Neural cell (in vitro differentiated cells): ENCODE data around the gene LRRC4B. TPM values are rescaled to one million over a fixed set of nuclear protein-coding genes. Genes with fewer than 3 reads are reported as not detected.
"Not testable (repeated sequence)": the region's sequence is repeated elsewhere in the genome, so short reads cannot be mapped to it uniquely, and the experiment has no call there.

Experiments
- H2AFZ ChIP-seq: fragments of 200-600, 300-800 bp; sonication (generic), shearing (Covaris generic); 2 replicates; pipeline ENCODE4 v1.6.0; 2014; ENCODE audit warnings: low read depth, mild to moderate bottlenecking, antibody characterized with exemption, low read length, moderate library complexity
- H3F3A ChIP-seq: fragments of 200-600 bp; shearing (Covaris generic); 2 replicates; pipeline ENCODE4 v1.6.1; 2016; ENCODE audit warnings: mild to moderate bottlenecking, moderate library complexity, mixed read lengths, antibody characterized with exemption, low read length; ENCODE audit not compliant: insufficient read depth, poor library complexity, severe bottlenecking
- H3K27ac ChIP-seq: fragments of 200-600, 300-800 bp; sonication (generic), shearing (Covaris generic); 2 replicates; pipeline ENCODE4 v1.5.1; 2014; ENCODE audit warnings: mild to moderate bottlenecking, low read length, moderate library complexity
- H3K27me3 ChIP-seq: fragments of 300-800, 200-600 bp; sonication (generic), shearing (Covaris generic); 2 replicates; pipeline ENCODE4 v1.6.0; 2014; ENCODE audit warnings: mild to moderate bottlenecking, low read depth, low read length, moderate library complexity; ENCODE audit not compliant: insufficient read depth
- H3K36me3 ChIP-seq: fragments of 300-800, 200-600 bp; sonication (generic), shearing (Covaris generic); 2 replicates; pipeline ENCODE4 v1.5.1; 2014; ENCODE audit warnings: mild to moderate bottlenecking, antibody characterized with exemption, low read length, moderate library complexity; ENCODE audit not compliant: insufficient read depth
- H3K4me2 ChIP-seq: fragments of 300-800, 200-600 bp; sonication (generic), shearing (Covaris generic); 2 replicates; pipeline ENCODE4 v1.6.0; 2014; ENCODE audit warnings: mild to moderate bottlenecking, low read length
- H3K4me3 ChIP-seq: fragments of 300-800, 200-600 bp; sonication (generic), shearing (Covaris generic); 2 replicates; pipeline ENCODE4 v1.5.1; 2014; ENCODE audit warnings: mild to moderate bottlenecking, low read length, moderate library complexity
- H3K79me2 ChIP-seq: fragments of 200-600 bp; shearing (Covaris generic); replicated peaks from 2 replicates; pipeline ENCODE4 v1.6.0; 2014; ENCODE audit warnings: mild to moderate bottlenecking, low read length, moderate library complexity; ENCODE audit not compliant: insufficient read depth
- H3K9ac ChIP-seq: fragments of 300-800, 200-600 bp; sonication (generic), shearing (Covaris generic); 2 replicates; pipeline ENCODE4 v1.6.1; 2016; ENCODE audit warnings: mild to moderate bottlenecking, low read length, mixed read lengths
- H3K9me2 ChIP-seq: fragments of 200-600 bp; shearing (Covaris generic); 2 replicates; pipeline ENCODE4 v1.6.1; 2016; ENCODE audit warnings: mild to moderate bottlenecking, low read length, mixed read lengths; ENCODE audit not compliant: insufficient read depth
- H3K9me3 ChIP-seq: fragments of 200-600, 300-800 bp; sonication (generic), shearing (Covaris generic); 2 replicates; pipeline ENCODE4 v1.6.1; 2016; ENCODE audit warnings: mild to moderate bottlenecking, mixed run types, low read length, moderate library complexity, mixed read lengths
- H4K20me1 ChIP-seq: fragments of 200-600 bp; shearing (Covaris generic); 2 replicates; pipeline ENCODE4 v1.6.1; 2016; ENCODE audit warnings: mild to moderate bottlenecking, mixed run types; ENCODE audit not compliant: insufficient read depth
- EP300 ChIP-seq: fragments of 450-650 bp; conservative IDR thresholded peaks from 2 replicates; pipeline ENCODE4 v1.6.1; 2014; ENCODE audit warnings: antibody characterized with exemption, mild to moderate bottlenecking, moderate library complexity; ENCODE audit not compliant: poor library complexity, severe bottlenecking
- EZH2 ChIP-seq: fragments of 200-600, 300-800 bp; shearing (Covaris generic), sonication (generic); IDR thresholded peaks from 2 replicates; pipeline ENCODE4 v1.6.1; 2014; ENCODE audit warnings: antibody characterized with exemption, low read length, borderline replicate concordance, mild to moderate bottlenecking; ENCODE audit not compliant: insufficient read depth, poor library complexity, severe bottlenecking
- MXI1 ChIP-seq: fragments of 450-650 bp; conservative IDR thresholded peaks from 2 replicates; pipeline ENCODE4 v1.6.1; 2014; ENCODE audit warnings: antibody characterized with exemption, mild to moderate bottlenecking; ENCODE audit not compliant: poor library complexity, severe bottlenecking
- POLR2AphosphoS5 ChIP-seq: IDR thresholded peaks from 2 replicates; pipeline ENCODE4 v1.6.1; 2012
- RAD21 ChIP-seq: fragments of 450-650 bp; conservative IDR thresholded peaks from 2 replicates; pipeline ENCODE4 v1.6.1; 2014; ENCODE audit warnings: antibody characterized with exemption, mild to moderate bottlenecking, moderate library complexity
- SMC3 ChIP-seq: fragments of 450-650 bp; conservative IDR thresholded peaks from 2 replicates; pipeline ENCODE4 v1.6.1; 2014; ENCODE audit warnings: antibody characterized with exemption, mild to moderate bottlenecking, moderate library complexity; ENCODE audit not compliant: poor library complexity
- TAF1 ChIP-seq: IDR thresholded peaks from 2 replicates; pipeline ENCODE4 v1.6.1; 2012; ENCODE audit warnings: low read depth
- polyA plus RNA-seq: library from polyadenylated mRNA; depleted of rRNA; stranded (reverse); fragments of >200 nt; gene quantifications from 2 replicates; pipeline ENCODE4 v1.2.3, GENCODE V29; 2014
- TF ChIP-seq, protein P1 (sequence below): fragments of 450-650 bp; IDR thresholded peaks from 2 replicates; pipeline ENCODE4 v1.5.1; 2014; ENCODE audit warnings: antibody characterized with exemption, mild to moderate bottlenecking, moderate library complexity; ENCODE audit not compliant: poor library complexity, severe bottlenecking
- TF ChIP-seq, protein P2 (sequence below): IDR thresholded peaks from 2 replicates; pipeline ENCODE4 v1.6.1; 2012; ENCODE audit warnings: borderline replicate concordance

LRRC4B gene
- polyA plus RNA-seq, 1 donor from 2014 or later, result 83.1 TPM

- Histone ChIP-seq H2AFZ (no peak overlapping the region), H3K4me3 (no peak overlapping the region), H3K79me2 (peaks cover 21% of the 10 kb centered on the region), H3K36me3 (no peaks in the 10 kb centered on the region), H4K20me1 (no peaks in the 10 kb centered on the region), H3K9ac (no peak overlapping the region), H3K9me3 (no peaks in the 10 kb centered on the region), H3K4me2 (no peak overlapping the region), H3K27ac (no peak overlapping the region), H3K27me3 (no peaks in the 10 kb centered on the region), H3K9me2 (no peaks in the 10 kb centered on the region), H3F3A (peaks cover 3% of the 10 kb centered on the region)
- TF ChIP-seq EZH2, result no peak
- TF ChIP-seq MXI1, result no peak
- TF ChIP-seq, protein P1, sequence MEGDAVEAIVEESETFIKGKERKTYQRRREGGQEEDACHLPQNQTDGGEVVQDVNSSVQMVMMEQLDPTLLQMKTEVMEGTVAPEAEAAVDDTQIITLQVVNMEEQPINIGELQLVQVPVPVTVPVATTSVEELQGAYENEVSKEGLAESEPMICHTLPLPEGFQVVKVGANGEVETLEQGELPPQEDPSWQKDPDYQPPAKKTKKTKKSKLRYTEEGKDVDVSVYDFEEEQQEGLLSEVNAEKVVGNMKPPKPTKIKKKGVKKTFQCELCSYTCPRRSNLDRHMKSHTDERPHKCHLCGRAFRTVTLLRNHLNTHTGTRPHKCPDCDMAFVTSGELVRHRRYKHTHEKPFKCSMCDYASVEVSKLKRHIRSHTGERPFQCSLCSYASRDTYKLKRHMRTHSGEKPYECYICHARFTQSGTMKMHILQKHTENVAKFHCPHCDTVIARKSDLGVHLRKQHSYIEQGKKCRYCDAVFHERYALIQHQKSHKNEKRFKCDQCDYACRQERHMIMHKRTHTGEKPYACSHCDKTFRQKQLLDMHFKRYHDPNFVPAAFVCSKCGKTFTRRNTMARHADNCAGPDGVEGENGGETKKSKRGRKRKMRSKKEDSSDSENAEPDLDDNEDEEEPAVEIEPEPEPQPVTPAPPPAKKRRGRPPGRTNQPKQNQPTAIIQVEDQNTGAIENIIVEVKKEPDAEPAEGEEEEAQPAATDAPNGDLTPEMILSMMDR, result no peak
- no peak for TF ChIP-seq POLR2AphosphoS5
- TF ChIP-seq, protein P2, sequence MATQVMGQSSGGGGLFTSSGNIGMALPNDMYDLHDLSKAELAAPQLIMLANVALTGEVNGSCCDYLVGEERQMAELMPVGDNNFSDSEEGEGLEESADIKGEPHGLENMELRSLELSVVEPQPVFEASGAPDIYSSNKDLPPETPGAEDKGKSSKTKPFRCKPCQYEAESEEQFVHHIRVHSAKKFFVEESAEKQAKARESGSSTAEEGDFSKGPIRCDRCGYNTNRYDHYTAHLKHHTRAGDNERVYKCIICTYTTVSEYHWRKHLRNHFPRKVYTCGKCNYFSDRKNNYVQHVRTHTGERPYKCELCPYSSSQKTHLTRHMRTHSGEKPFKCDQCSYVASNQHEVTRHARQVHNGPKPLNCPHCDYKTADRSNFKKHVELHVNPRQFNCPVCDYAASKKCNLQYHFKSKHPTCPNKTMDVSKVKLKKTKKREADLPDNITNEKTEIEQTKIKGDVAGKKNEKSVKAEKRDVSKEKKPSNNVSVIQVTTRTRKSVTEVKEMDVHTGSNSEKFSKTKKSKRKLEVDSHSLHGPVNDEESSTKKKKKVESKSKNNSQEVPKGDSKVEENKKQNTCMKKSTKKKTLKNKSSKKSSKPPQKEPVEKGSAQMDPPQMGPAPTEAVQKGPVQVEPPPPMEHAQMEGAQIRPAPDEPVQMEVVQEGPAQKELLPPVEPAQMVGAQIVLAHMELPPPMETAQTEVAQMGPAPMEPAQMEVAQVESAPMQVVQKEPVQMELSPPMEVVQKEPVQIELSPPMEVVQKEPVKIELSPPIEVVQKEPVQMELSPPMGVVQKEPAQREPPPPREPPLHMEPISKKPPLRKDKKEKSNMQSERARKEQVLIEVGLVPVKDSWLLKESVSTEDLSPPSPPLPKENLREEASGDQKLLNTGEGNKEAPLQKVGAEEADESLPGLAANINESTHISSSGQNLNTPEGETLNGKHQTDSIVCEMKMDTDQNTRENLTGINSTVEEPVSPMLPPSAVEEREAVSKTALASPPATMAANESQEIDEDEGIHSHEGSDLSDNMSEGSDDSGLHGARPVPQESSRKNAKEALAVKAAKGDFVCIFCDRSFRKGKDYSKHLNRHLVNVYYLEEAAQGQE, result no peak
- TF ChIP-seq SMC3, result no peak
- no peak for TF ChIP-seq TAF1
These were observed 93.1 kb downstream of the LRRC4B start for GRCh38 chr19:50475101-50475568.

GRCh38 chr19:50473336-50473735 lies 94.9 kb downstream of the LRRC4B start:
- H3K27me3 ChIP-seq, H3K36me3 ChIP-seq, H4K20me1 ChIP-seq, H3K4me2 ChIP-seq, H3K27ac ChIP-seq, H3F3A ChIP-seq, H3K9me2 ChIP-seq, H2AFZ ChIP-seq, H3K9ac ChIP-seq, H3K9me3 ChIP-seq, H3K4me3 ChIP-seq: not testable (repeated sequence)
- H3K79me2 ChIP-seq, result peaks cover 11% of the 10 kb centered on the region

GRCh38 chr19:50468818-50469217 lies 99.4 kb downstream of the LRRC4B start:
- no peaks in the 10 kb centered on the region for H3K27me3 ChIP-seq
- H4K20me1 ChIP-seq, result no peaks in the 10 kb centered on the region

More at GRCh38 chr19:50468818-50469217, 99.4 kb downstream of the LRRC4B start:
- Histone ChIP-seq H3F3A (no peaks in the 10 kb centered on the region), H3K4me2 (no peak overlapping the region), H2AFZ (no peak overlapping the region), H3K9me2 (no peaks in the 10 kb centered on the region), H3K9ac (no peak overlapping the region), H3K36me3 (no peaks in the 10 kb centered on the region), H3K4me3 (no peak overlapping the region), H3K79me2 (no peaks in the 10 kb centered on the region), H3K9me3 (no peaks in the 10 kb centered on the region), H3K27ac (no peak overlapping the region)
- TF ChIP-seq SMC3 (no peak), TAF1 (no peak), POLR2AphosphoS5 (no peak), EZH2 (no peak), MXI1 (no peak), RAD21 (no peak), EP300 (no peak)
- TF ChIP-seq, protein P1, result no peak
- TF ChIP-seq, protein P2, result no peak
